ENCODE results near the gene ABHD16A.

ABHD16A gene

GRCh38 chr6:31730631-31731086, 27.5 kb upstream of the ABHD16A start:
- DNase-seq = no peak

GRCh38 chr6:31729979-31730630, 27.0 kb upstream of the ABHD16A start:
- no peak for DNase-seq

GRCh38 chr6:31729515-31729978, 26.4 kb upstream of the ABHD16A start:
- DNase-seq = peak; percentile 67

- DNase-seq = no peak
Measured at GRCh38 chr6:31728767-31729514, 25.8 kb upstream of the ABHD16A start, which contains the start of gene DDAH2. TSS of gene DDAH2 (minus strand) at chr6:31729299. CDS start at chr6:31729161, 138 bp downstream.

GRCh38 chr6:31727717-31728671, 24.9 kb upstream of the ABHD16A start:
- DNase-seq = no peak

GRCh38 chr6:31727034-31727716, 24.1 kb upstream of the ABHD16A start:
- DNase-seq = no peak

GRCh38 chr6:31725502-31726350, 22.6 kb upstream of the ABHD16A start:
- no peak for DNase-seq

GRCh38 chr6:31723980-31724691, 21.0 kb upstream of the ABHD16A start:
- DNase-seq = no peak

GRCh38 chr6:31723245-31723979, 20.3 kb upstream of the ABHD16A start, which contains the start of gene MPIG6B:
TSS of gene MPIG6B (plus strand) at chr6:31723373. CDS start at chr6:31723384, 11 bp downstream.
- DNase-seq = no peak

GRCh38 chr6:31722173-31722572, 19.0 kb upstream of the ABHD16A start:
- DNase-seq = no peak

GRCh38 chr6:31721351-31722020, 18.4 kb upstream of the ABHD16A start, which contains the start of gene LY6G6C:
TSS of gene LY6G6C (minus strand) at chr6:31721746. CDS start at chr6:31721679, 67 bp downstream.
- DNase-seq = no peak

GRCh38 chr6:31720196-31720770, 17.2 kb upstream of the ABHD16A start:
- no peak for DNase-seq

GRCh38 chr6:31719001-31719400, 15.9 kb upstream of the ABHD16A start:
- DNase-seq = no peak

- DNase-seq = no peak
Measured at GRCh38 chr6:31718265-31718664, 15.1 kb upstream of the ABHD16A start.

GRCh38 chr6:31717499-31718222, 14.5 kb upstream of the ABHD16A start:
- DNase-seq = no peak

GRCh38 chr6:31715022-31715958, 12.2 kb upstream of the ABHD16A start, which contains the start of gene LY6G6D:
TSS of gene LY6G6D (plus strand) at chr6:31715348. CDS start at chr6:31715356, 8 bp downstream.
- no peak for DNase-seq
